Stimulated activated CD4-positive, alpha-beta T cell treated with anti-CD3 and anti-CD28 coated beads, TNF-alpha, amount 100 ng/mL, for 1 hour (primary cell): Measurements from ENCODE around the gene MAN1C1.

Experiments
- DNase-seq, 3 donors: peaks; one replicate each; pipeline ENCODE4 v3.0.0-alpha.2; 2020; ENCODE audit warnings: low read depth in 3 of 3, low spot score in 1 of 3

MAN1C1 gene

DNA sequence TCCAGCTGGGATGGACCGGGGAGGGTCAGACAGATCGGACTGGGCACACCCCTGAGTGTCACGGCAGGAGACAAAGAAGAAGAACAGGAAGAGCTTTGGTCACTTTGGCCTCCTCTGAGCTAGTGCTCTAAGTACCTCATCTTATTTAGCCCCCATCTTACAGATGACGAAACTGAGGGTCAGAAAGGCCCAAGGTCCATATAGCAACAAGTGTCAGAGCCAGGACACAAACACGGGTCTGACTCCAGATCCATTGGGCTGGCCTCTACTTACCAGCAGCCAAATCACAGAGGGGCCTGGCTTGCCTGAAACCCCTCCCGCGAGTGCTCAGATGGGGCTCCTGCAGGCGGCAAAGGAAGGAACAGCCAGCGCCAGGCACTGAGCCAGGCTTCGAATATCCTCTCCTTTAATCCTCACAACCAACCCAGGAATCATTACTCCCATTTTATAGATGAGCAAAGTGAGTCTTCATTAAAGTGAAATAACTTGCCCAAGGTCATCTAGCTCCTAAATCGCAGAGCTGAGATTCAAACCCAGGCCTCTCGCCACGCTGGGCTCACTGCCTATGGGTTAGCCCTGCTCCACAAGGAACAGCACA, 157.7 kb downstream of the MAN1C1 start:
- DNase-seq = no peak

DNA sequence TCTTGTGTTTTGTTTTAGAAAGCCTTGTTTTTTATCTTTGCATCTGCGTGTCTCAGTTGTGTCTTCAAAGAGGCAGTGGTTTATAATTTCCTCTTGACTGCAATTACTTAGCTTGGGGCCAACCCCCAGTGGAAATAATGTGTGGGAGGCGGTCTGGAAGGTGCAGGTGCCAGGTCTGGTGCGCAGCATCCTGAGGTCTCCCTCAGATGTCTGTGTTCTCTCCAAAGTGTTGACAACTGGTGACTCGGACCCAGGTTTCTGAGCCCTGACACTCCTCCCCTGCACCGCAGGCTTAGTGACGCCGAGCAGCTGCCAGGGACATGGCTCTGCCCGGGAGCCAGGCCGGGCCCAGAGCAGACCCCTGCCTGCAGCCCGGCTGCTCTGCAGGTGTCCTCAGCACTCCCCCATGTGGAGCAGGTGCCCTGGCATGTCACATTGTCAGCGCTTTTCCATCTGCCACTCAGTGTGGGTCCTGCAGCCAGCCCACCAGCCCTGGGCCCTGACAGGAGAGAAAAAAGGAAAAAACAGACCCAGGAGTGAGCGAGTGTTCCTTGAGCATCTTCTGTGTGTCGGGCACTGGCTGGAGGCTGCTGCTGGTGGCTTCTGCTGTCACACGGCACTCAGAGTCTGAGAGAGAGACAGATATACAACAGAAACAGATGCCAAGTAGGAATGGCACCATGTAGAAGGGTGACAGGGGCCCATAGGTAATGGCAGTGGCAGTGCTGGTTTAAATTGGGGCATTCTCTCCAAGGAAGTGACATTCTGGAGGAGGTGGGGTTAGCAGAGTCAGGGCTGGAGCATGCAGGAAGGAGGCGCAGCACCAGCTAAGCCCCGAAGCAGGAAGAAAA, 158.6 kb downstream of the MAN1C1 start:
- DNase-seq = peak; percentile 48 to 79 (median 71)

DNA sequence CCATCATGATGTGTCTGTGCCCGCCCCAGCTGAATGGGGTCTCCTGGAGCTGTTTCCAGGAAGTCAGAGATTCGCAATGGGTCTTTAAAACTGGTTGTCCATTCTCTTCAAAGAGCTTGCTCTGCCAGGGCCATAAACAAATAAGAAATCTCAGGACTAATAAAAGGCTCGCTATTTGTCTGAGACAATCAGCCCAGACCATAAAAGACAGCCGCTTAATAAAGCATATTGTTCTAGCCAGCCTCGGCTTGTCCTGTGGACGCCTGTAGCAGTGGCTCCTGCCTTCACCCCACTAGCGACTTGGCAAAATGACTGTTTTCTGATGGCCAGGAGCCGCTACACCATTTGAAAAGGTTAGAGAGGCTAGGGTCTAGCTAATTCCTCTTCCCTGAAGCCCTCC, 162.8 kb downstream of the MAN1C1 start:
- DNase-seq = no peak

DNA sequence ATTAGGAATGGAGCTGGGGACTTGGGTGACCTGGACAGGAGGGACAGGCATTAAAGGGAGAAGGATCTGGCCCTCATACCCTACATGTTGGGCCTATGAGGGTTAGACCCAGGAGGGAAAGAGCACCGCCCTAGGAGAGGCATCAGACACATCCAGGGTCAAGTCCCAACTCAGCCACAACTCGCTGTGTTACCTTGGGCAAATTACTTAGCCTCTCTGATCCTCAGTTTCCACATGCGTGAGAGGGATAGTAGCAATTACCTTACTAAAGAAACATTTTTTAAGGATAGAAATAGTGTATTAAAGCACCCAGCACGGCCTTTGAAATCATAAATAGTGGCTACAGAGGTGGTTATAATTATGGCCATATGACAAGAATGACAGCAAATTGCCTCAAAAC, 163.3 kb downstream of the MAN1C1 start:
- DNase-seq = no peak

GRCh38 chr1:25780318-25781129, 163.9 kb downstream of the MAN1C1 start:
- DNase-seq = no peak

- no peak for DNase-seq
These were observed 164.5 kb downstream of the MAN1C1 start for GRCh38 chr1:25781130-25781433.

DNA sequence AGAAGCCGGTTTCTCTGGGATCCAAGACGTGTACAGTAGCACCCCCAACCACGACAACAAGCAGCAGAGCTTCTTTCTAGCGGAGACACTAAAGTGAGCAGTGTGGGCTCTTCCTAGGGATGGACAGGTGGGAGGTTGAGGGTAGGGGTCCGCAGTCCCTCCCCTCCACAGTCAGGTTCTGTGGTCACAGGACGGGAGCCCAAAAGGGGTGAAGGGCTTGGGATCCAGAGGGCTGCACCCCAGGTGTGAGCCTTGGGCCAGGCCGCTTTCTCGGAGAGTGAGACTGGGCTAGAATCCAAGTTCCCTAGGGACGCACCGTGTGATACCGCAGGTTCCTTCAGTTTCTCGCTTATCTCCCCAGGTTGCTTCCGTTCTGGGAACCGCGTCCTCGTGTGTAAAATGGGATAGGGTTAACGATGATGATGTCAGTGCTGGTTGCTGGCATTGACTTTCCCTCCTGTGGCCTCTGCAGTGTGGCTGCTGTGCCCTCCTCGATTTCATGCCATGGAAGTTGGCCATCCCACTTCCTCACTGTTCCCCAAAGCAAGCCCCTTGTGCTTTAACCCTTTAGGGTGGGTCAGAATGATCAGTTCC, 166.1 kb downstream of the MAN1C1 start:
- no peak for DNase-seq

DNA sequence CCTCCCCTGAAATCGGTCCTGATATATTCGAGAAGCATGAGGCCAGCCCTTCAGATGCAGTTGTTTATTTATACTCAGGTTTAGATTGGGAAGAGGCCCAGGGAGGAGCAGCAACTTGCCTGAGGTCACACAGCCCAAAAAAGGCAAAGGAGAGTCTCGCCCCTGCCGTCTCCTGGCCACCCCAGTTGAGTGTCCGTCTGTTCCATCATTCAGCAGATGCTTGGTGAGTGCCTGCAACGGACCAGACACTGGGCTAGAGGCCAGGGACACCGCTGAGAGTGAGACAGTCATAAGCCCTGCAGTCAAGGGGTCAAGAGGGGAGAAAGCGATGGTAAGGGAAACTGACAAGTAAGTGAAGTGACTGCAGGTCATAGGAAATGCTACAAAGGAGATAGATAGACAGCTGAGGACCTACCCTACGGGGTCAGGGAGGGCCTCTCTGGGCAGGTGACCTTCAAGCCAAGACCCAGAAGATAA, 168.0 kb downstream of the MAN1C1 start:
- no peak for DNase-seq

DNA sequence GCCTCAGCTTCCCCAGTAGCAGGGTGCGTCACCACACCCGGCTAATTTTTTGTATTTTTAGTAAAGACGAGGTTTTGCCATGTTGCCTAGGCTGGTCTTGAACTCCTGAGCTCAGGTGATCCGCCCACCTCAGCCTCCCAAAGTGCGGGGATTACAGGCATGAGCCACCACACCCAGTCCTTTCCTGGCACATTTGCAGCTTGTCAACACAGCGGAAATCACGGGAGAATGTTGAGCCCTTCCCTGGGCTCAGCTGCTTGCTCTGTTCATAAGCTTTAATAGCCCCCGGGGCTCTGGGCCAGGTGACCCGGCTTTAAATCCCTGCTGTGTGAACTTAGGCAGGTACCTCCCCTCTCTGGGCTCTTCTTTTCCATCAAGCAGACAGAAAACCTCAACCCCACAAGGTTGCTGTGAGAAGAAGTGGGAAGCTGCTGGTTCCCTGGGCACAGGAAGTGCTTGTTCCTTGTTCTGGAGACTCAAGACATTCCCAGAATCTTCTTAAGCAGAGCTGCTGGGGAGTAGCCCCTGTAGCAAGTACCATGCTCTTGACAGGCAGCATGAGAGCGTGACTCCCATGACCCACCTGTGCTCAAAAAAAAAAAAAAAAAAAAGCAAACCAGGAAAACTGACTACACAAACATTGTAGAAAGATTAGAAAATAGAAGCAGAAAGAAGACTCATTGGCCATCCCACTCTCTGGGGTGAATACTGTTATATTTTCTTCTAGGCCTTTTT, 168.9 kb downstream of the MAN1C1 start:
- DNase-seq = no peak

- DNase-seq = no peak
These were observed 170.5 kb downstream of the MAN1C1 start for GRCh38 chr1:25786887-25787759.

GRCh38 chr1:25787760-25788166, 171.2 kb downstream of the MAN1C1 start:
- no peak for DNase-seq

DNA sequence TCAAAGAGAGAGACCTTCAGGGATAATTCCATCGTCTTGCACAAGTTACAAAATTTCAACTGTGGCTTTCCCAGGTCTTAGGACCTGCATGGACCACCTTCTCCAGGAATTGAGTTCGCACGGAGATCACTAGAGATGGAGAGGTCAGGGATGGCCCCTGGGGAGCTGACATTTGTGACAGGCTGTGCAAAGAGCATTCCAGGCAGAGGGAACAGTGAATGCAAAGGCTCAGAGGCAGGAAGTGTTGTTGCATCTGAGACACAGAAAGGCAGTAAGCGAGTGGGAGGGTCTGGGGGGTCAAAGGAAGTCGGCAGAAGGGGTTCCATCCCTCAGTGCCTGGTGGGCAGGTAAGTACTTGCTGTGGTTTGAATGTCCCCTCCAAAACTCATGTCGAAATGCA, 173.9 kb downstream of the MAN1C1 start:
- DNase-seq = no peak

DNA sequence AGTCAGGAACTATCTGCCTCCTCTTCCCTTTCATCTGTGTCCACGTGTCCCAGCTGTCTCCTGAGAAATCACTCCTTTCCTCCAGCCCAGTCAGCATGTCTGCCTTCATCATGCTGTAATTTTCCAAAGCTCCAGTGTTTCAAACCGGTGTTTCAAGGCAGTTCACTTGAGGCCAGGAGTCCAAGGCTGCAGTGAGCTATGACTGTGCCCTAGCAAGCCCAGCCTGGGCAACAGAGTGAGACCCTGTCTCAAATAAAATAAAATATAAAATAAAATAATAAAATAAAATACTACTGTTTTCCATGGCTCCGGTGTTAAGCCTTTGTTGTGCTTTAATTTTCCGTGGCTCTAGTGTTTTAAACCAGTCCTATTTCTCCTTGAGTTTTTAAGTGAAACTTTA, 175.5 kb downstream of the MAN1C1 start:
- DNase-seq = no peak

GRCh38 chr1:25793585-25794170, 177.1 kb downstream of the MAN1C1 start:
- DNase-seq = no peak

- DNase-seq = no peak
These were observed 177.7 kb downstream of the MAN1C1 start for GRCh38 chr1:25794325-25794724.

DNA sequence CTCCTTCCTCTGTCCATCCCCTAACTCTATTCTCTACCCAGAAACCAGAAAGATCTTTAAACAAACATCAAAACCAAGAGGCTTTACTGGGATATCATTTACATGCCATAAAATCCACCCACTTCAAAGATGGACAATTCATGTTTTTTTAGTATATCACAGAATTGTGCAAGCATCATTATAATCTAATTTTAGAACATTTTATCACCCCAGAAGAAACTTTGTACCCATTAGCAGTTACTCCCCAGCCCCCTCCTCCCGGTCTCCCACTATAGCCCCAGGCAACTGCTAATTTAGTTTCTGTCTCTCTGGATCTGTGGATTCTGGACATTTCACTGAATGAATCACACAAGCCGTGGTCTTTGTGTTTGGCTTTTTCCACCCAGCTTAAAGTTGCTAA, 178.6 kb downstream of the MAN1C1 start:
- no peak for DNase-seq

DNA sequence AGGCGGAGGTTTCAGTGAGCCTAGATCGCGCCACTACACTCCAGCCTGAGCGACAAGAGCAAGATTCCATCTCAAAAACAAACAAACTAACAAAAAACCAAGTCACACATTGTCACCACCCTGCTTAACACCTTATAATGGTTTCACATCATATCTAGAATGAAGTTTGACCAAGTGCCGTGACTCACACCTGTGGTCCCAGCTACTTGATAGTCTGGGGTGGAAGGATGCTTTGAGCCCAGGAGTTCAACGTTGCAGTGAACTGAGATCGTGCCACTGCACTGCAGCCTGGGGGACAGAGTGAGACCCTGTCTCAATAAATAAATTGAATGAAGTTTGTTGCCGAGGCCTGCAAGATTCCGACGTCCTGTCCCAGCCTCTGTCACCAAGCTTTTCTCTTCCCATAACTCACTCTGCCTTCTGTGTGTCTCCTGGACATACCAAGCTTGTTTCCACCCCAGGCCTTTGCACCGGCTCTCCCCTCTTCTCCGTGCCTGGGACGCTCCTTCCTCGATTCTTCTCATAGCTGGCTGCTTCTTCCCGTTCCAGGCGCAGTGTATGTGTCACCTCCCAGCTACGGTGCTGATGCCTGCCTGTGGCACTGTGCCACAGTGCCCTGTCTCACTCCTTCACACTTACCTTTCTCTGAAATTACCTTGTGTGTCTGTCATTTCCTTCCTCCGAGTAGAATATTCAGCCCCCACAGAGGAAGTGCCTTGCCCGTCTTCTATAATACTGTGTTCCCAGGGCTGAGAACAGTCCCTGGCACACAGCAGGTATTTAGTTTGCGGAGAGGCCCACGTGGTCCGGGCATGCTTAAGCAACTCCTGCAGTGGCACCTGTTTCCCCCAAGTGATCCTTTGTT, 179.6 kb downstream of the MAN1C1 start:
- DNase-seq = no peak

DNA sequence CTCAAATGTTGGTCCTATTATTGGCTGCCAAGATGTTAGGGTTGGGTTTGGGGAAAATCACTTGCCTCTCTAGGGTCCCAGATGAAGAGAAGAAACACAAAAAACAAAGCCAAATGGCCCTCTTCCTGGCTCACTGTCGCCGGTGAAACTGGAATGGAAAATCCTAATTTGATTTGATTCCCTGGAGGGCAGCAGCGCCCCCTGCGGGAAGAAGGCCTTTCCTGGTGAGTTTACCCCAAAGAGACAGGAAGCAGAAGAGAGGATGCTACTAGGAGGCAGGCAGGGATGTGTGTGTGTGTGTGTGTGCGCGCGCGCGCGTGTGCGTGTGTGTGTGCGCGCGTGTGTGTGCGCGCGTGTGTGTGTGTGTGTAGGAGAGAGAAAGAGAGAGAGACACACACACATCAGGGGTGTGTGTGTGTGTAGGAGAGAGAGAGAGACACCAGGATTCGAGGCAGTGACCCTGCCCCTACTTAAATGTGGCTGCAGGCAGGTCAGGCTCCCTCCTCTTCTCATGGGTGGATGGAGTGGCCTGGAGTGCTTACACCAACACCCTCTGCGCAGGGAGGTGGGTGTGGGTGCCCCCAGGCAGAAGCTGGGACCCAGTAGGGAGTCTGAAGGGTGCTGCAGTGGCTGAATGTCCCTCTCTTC, 180.3 kb downstream of the MAN1C1 start:
- DNase-seq = peak; percentile 48 to 84 (median 67)
